SKM-1 (cell line): ENCODE measurements around the gene PCDHGA7.
"Not testable (repeated sequence)": the region's sequence is repeated elsewhere in the genome, so short reads cannot be mapped to it uniquely, and the experiment has no call there.

ENCODE experiments used
- DNase-seq: peaks from one replicate; lab custom pipeline; 2025; ENCODE audit not compliant: unreplicated experiment; lab: John Stamatoyannopoulos, UW

PCDHGA7 gene

GRCh38 chr5:141422742-141423291 lies 40.3 kb downstream of the PCDHGA7 start:
- DNase-seq, result no peak

- DNase-seq, result no peak
Observed at GRCh38 chr5:141427783-141428426, 45.4 kb downstream of the PCDHGA7 start.

- no peak for DNase-seq
Observed at GRCh38 chr5:141430332-141431113, 48.0 kb downstream of the PCDHGA7 start, which contains the start of gene PCDHGA12. Gene PCDHGA12 (plus strand): TSS chr5:141430507. CDS start chr5:141430760, 253 bp downstream.

GRCh38 chr5:141431286-141431685 lies 48.7 kb downstream of the PCDHGA7 start:
- no peak for DNase-seq

- not testable (repeated sequence) for DNase-seq
Observed at GRCh38 chr5:141432308-141432707, 49.8 kb downstream of the PCDHGA7 start.

GRCh38 chr5:141432726-141433125 lies 50.2 kb downstream of the PCDHGA7 start:
- DNase-seq, result not testable (repeated sequence)

- DNase-seq, result no peak
Observed at GRCh38 chr5:141434006-141434405, 51.5 kb downstream of the PCDHGA7 start.
